Fibroblast of skin of right biceps (primary cell): ENCODE measurements around the gene HSF2BP.
"Not testable (repeated sequence)": the region's sequence is repeated elsewhere in the genome, so short reads cannot be mapped to it uniquely, and the experiment has no call there.

Experiments
- DNase-seq: peaks from one replicate; pipeline ENCODE4 v3.0.0-alpha.2; 2013

Gene HSF2BP

DNA sequence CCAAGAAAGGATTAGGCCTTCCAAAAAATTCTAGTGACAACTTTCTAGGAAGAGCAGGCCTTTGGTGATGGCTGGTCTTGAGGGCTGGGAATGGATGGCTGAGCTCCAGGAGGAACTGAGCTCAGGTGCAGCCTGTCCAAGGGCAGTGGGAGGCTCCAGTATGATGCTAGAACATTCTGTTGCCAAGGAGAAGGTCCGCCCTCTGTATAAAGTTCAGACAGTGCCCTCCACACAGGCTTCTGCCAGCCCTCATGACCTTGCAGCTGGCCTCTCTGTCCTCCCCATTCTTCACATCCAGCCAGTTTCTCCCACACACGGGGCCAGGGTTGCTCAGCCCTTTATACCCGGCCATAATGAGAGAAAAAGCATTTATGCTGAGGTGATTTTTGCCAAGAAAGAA, 146.3 kb downstream of the HSF2BP start:
- not testable (repeated sequence) for DNase-seq

DNA sequence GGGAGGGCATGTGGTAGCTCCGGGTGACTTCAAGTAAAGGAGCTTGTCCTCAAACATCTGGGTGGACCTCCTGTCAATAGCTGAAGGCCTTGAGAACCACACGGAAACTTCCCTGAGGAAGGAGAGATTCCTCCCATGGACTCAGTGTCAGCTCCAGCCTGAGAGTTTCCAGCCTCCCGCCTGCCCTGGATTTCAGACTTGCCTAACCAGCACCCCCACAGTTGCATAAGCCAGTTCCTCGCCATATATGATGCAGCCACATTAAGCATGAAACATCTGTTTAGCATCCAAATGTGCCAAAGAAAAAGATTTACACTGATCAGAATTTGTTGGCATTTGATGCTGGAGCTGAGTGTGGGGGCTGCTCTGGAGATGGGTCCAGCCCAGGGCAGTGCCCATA, 148.1 kb downstream of the HSF2BP start:
- DNase-seq, result not testable (repeated sequence)

DNA sequence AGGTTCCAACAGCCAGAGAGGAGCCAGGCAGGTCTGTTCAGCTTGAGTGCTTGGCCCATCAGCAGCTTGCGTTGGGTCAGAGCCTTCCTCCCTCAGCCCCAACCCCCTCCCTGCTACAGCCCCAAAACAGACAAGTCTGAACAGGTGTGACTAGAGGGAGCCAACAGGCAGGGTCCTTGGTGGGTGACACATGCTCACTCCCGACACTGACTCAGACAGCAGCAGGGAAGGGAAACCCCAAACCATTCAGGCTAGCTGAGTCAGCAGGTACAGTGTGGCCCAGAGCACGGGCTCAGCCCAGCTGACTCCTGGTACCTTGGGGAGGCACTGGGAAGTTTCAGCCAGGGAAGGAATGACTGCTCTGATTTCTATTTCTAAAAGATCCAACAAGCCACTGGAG, 148.6 kb downstream of the HSF2BP start:
- not testable (repeated sequence) for DNase-seq

DNA sequence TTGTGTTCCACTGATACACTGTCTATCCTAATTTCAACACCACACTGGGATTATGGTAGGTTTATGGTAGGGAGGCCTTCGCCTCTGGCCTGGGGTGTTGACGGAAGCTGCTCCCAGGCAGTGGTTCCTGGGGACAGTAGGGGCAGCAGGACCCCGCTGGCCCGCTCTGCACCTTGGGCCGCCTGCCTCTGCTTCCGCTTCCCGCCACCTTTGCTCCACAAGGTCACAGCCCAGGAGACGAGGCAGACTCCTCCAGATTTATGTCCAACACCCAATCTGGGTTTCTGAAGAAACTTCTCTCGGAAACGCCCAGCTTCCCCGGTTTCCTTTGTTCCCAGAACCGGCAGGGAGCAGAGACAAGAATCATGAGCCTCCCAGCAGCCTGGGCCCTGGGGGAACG, 155.4 kb downstream of the HSF2BP start:
- DNase-seq, result not testable (repeated sequence)

DNA sequence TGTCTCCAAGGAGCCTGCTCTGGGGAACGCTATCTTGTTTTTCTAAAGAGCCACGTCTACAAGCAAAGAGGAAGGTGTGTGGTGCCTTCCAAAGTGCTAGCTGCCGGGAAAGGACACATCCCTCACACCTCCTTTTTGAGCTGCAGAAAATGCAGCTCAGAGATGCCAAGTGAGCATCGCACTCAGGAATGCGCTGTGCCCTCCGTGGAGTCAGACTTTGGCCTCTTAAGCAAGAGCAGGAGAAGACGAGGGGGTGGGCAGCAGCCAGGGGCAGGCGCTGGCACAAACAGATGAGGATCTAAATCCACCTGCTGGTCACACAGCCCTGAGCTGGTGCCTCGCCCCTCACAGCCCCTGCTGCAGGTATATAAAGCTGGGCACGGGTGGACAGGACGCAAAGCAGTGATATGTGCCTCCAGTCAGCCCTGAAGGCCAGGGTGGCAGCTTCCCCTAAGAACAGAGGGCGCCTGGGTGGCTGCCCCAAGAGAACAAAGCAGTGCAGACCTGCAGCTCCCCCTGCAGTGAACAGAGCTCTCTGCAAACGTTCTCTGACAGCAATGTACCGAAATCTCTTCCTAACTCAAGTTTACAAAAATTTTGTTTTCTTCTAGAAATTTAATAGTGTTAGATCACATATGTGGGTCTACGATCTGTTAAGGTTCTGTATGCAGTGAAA, 156.1 kb downstream of the HSF2BP start:
- not testable (repeated sequence) for DNase-seq

DNA sequence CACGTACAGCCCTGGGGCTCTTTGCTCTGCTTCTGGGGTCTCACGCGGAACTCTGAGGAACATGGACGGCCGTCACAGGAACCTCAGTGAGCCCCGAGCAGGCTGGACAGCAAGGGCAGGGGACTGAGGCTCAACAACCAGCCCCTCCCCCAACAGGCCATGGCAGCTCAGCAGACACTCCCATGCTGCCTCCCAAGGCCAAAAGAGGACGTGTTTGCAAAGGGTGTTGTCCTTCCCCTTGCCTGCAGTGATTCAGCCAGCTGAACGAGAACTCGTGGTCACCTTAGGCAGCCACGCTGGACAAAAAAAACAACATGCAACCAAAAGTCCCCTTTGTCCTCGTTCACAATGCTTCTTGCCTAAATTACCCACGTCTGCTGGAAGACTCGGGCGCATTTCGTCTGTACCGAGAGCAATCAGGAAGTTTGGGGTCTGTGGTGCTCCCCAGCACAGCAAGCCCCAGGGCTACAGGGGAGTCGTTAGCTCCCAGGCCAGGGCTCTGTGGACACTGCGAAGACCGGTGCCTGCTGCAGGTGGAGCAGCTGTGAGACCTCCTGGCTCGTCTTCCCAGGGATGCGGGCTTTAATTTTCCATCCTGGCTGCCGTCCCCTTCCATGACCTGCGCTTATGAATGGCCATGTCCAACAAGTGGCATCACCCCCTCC, 156.7 kb downstream of the HSF2BP start:
- DNase-seq, result not testable (repeated sequence)

DNA sequence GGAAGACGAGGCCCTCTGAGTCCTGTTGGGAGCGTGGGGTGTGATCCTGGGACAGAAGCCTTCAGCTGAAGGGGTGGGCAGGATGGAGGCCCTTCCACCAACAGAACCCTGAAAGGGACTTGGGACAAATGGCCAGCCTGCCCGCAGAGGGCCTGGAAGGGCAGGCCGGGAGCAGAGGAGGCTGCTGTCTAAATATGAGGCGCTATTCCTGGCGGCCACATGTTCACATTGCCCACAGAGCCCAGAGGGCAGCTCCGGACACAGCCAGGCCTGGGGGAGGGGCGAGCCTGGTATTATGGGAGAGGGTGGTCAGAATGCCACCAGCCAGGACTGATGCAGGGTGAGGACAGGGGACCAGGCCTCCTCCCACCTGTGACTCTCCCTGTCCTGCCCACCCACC, 160.4 kb downstream of the HSF2BP start:
- not testable (repeated sequence) for DNase-seq

DNA sequence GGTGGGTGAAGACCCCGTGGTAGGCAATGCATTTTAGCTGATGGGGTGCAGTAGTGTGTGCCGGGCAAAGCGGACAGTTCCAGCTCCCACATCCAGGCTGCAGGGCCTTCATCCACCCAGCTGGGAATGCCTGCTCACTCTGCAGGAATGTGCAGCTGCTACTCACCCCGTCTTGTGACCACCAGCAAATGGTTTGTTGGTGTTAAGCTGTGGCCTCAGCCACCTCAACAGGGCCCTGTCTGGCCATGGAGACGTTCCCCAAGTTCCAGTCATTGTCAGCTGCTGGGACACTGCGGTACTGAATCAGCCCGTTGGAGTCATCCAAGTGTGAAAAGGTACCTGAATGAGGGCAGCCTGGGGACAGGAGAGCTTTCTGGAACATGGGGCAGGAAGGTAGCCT, 161.2 kb downstream of the HSF2BP start:
- DNase-seq, result not testable (repeated sequence)

DNA sequence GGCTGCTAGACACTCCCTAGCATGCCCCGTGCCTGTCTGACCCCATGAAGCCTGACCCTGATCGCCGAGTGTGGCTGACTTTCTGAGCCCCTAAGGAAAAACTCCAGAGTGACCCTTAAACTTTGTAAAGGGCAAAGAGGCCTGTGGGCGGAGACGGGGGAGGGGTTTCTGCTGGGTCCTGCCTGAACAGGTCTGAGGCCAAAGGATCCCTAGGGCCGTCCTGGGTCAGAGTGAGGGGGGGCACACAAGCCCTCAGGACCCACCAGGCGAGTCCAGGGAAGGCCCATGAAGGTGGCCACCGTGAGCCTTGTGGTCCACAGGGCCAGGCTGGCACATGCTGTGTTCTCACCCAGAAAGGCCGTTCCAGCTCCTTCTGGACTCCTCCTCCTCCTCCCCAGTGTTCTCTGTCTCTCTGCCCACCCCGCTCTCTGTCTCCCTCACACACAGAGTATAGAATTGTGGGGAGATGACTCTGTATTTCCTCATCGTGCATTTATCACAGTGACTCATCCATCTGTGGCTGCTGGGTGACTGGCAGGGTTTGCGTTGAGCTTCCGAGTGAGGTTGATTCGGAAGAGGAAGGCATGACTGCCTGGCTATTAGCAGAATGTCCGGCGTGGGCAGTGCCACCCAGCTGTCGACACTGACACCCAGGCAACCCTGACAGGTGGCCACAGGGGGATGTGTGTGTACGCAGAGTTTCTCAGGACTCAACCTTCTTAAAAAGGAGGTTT, 164.8 kb downstream of the HSF2BP start:
- not testable (repeated sequence) for DNase-seq

DNA sequence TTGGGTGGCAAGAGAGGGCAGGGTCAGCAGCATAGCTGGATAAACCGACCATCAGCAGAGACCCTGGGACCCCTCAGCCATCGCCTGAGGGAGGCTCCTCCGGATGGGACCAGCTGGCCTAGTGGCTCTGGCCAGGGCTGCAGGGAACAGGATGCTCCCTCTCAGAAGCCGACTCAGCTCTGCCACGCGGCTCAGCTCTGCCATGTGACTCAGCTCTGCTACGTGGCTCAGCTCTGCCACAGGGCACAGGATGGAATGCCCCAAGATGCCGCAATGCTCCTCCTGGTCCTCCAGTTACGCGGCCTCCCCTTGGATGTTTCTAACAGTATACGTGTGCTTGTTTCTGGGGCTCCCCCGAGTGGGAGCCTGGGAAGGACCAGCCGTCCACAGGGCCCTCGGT, 165.8 kb downstream of the HSF2BP start:
- not testable (repeated sequence) for DNase-seq

DNA sequence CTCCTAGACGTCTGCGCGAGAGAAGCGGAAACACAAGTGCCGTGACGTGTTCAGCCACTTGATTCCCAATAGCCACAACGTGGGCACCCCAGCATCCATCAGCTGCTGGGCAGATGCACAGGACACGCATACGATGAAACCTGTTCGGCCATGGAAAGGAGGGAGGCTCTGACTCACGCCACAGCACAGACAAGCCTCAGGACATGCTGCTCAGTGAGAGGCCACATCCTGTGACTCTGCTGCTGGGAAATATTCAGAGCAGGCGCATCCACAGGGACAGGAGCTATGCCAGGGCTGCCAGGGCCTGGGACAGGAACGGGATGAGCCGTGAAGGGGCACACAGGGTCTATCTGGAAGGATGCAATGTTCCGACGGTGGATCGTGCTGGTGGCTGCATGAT, 171.1 kb downstream of the HSF2BP start:
- DNase-seq, result not testable (repeated sequence)

DNA sequence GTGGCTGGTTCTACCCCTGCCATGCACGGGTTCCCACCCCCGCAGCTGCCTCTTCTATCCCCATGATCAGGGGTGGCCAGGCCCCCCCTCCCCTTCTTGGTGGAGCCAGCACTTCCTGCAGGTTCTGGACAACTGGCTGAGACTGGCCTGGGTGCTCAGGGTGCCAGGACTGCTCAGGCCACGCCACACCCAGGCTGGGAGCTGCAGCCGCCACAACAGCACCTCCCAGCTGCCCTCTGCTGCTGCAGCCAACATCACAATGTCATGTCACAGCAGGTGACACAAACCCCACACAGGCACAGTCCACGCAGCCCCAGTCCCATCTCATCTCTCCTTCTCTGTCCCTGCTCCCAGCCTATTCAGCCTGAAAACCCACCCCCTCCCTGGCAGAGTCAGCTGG, 173.2 kb downstream of the HSF2BP start:
- DNase-seq, result not testable (repeated sequence)

DNA sequence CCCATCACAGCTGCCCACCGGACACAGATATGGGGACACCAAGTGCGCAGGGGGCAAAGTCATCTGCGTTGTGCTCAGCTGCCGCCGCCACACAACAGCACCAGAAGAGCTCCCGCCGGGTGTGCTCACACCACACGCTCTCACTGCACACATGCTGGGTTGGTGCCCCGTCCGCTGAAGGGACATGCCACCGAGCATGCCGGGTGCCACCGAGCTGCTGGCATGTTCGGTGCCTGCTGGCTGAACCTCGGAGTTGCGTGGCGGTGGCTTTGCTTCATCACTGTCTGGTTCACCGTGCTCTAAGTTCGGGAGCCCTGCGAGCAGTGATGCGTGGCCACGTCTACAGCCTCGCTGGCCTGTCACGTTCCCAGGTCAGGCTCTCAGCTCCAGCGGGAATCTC, 174.3 kb downstream of the HSF2BP start:
- DNase-seq, result not testable (repeated sequence)

DNA sequence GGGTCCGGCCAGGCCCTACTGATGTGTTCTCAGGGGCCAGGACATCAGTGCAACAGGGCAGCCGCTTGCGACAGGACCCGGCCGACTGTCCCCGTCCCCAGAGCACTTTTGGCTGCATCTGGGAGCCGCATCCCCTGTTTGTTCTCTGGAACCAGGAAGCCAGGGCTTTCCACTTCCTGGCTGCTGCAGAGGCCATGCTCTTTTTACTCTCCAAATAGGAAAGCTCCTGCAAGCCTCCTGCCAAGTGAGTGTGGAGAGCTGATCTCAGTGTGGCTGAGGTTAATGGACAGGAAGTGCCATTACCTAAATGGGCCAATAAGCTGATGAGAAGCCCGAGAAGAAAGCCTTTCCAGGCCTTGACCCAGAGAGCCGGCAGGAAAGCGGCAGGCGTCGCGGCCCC, 180.1 kb downstream of the HSF2BP start:
- not testable (repeated sequence) for DNase-seq
